Adrenal gland (tissue), 12 donors: Measurements from ENCODE around the gene MAB21L2. TPM values are rescaled to one million over a fixed set of nuclear protein-coding genes. Genes with fewer than 3 reads are reported as not detected.

Experiments
- DNase-seq, 7 donors: peaks; one replicate each; pipeline ENCODE4 v3.0.0-alpha.2; 2019 to 2020
- H3K27ac ChIP-seq, 5 donors: fragments of 200-600 bp; sonication (generic) in 4 of 5; 1 replicate in 3 of 5; 2 replicates in 2 of 5; pipeline versions ENCODE4 v1.5.1 to v1.8.0; 2016 to 2020; ENCODE audit warnings: mild to moderate bottlenecking in 1 of 5
- H3K27me3 ChIP-seq: fragments of 200-600 bp; 2 replicates; pipeline ENCODE4 v1.8.0; 2021
- H3K36me3 ChIP-seq, 2 donors: fragments of 200-600 bp; replicated peaks in 1 of 2; 1 replicate in 1 of 2; 2 replicates in 1 of 2; pipeline versions ENCODE4 v1.5.1 to v1.8.0; 2018 to 2022
- H3K4me1 ChIP-seq, 2 donors: fragments of 200-600 bp; replicated peaks in 1 of 2; 1 replicate in 1 of 2; 2 replicates in 1 of 2; pipeline versions ENCODE4 v1.5.1 to v1.8.0; 2018 to 2021
- H3K4me3 ChIP-seq, 4 donors: fragments of 200-600 bp; sonication (generic) in 3 of 4; one replicate each; pipeline ENCODE4 v1.5.1; 2016 to 2018
- H3K9me3 ChIP-seq, 3 donors: fragments of 200-600 bp; sonication (generic) in 1 of 3; replicated peaks in 1 of 3; 1 replicate in 2 of 3; 2 replicates in 1 of 3; pipeline versions ENCODE4 v1.5.1 to v1.8.0; 2016 to 2021
- CTCF ChIP-seq, 6 experiments: fragments of 450-650 bp in 4 of 6; fragments of 200-600 bp in 2 of 6; sonication (generic) in 1 of 6; IDR thresholded peaks; 1 replicate in 5 of 6; 2 replicates in 1 of 6; pipeline versions ENCODE4 v1.5.1 to v1.8.0; 2016 to 2021; ENCODE audit warnings: antibody characterized with exemption in 6 of 6, mild to moderate bottlenecking in 2 of 6, moderate library complexity in 1 of 6
- POLR2A ChIP-seq, 2 donors: fragments of 450-650 bp; IDR thresholded peaks; one replicate each; pipeline ENCODE4 v1.6.1; 2017; ENCODE audit warnings: antibody characterized with exemption in 2 of 2, mild to moderate bottlenecking in 2 of 2, moderate library complexity in 1 of 2
- WGBS, 4 donors: extraction: QIAGEN DNeasy Blood & Tissue Kit in 2 of 4; methylation state at CpG; one replicate each; pipeline versions ENCODE4 v1.1.5 to v1.1.7; 2013 to 2017; 5-methylcytosine and 5-hydroxymethylcytosine counted together
- intact Hi-C, 2 donors: fragments of 100-400 bp; cut with DNase I; formaldehyde crosslinking; loops; one replicate each; pipeline versions ENCODE4 v1.14.1 to v1.15.0; 2022 to 2023
- polyA plus RNA-seq, 3 donors: library from polyadenylated mRNA; stranded (reverse); fragments of 200-250 nt in 2 of 3; fragments of 350-450 nt in 1 of 3; fragmentation: Illumina TruSeq in 1 of 3; extraction: RNeasy Lipid Tissue Mini Kit (QIAGEN cat#74804) in 1 of 3; gene quantifications; one replicate each; pipeline ENCODE4 v1.2.3, GENCODE V29; 2013 to 2014
- total RNA-seq, 9 donors: library from RNA; depleted of rRNA in 4 of 9; stranded (reverse); fragments of >200 nt in 4 of 9; fragments of 120-200 nt in 1 of 9; fragmentation: NEBNext Ultra II Directional in 1 of 9; extraction: Animal tissue kit (Norgen Biotek cat#: 25700) in 1 of 9; gene quantifications; one replicate each; pipeline versions ENCODE4 v1.1.0 to v1.2.4, GENCODE V29; 2013 to 2023
- donor health status: healthy with polysubstance abuse.
- donor health status: Bipolar disorder and iron deficiency.
- donor health status: DM: yes; HTN: yes; CAD: no.
- donor health status: DM: no; HTN: no; CAD: no.
- donor health status: DM: no; HTN: no; CAD: no.
- donor health status: DM: yes; HTN: yes; CAD: no.

Gene MAB21L2
- total and polyA plus RNA-seq, 12 donors, result 0.31 to 7.5 (median 3.3) TPM; not detected in 4

GRCh38 chr4:150619042-150619441, 37.1 kb downstream of the MAB21L2 start:
- no peak for TF ChIP-seq POLR2A (IDR thresholded peaks at IDR 0.05)
- TF ChIP-seq CTCF (IDR thresholded peaks at IDR 0.05), result no peak

GRCh38 chr4:150624055-150624454, 42.1 kb downstream of the MAB21L2 start:
- Histone ChIP-seq H3K9me3 (no peaks in the 10 kb centered on the region), H3K36me3 (no peaks in the 10 kb centered on the region), H3K4me3 (no peak overlapping the region), H3K27me3 (no peaks in the 10 kb centered on the region), H3K27ac (no peak overlapping the region), H3K4me1 (no peaks in the 10 kb centered on the region)
- WGBS, 4 donors, result 96 to 98% (median 98%) methylated on average over 1 of the region's 1 CpG
- no peak for TF ChIP-seq CTCF (IDR thresholded peaks at IDR 0.05)
- no peak for TF ChIP-seq POLR2A (IDR thresholded peaks at IDR 0.05)
- no peak for DNase-seq
- intact Hi-C loops, result no loop called here

More at GRCh38 chr4:150619042-150619441, 37.1 kb downstream of the MAB21L2 start:
- H3K4me1 ChIP-seq, result no peaks in the 10 kb centered on the region
- intact Hi-C loops, result no loop called here
- no peak overlapping the region for H3K4me3 ChIP-seq
- WGBS, 4 donors, result 14 to 19% (median 18%) methylated on average over 1 of the region's 1 CpG
- H3K36me3 ChIP-seq, result no peaks in the 10 kb centered on the region
- H3K9me3 ChIP-seq, result no peaks in the 10 kb centered on the region
- no peak overlapping the region for H3K27ac ChIP-seq
- H3K27me3 ChIP-seq, result no peaks in the 10 kb centered on the region
- no peak for DNase-seq

- Histone ChIP-seq H3K4me3 (no peak overlapping the region), H3K27me3 (no peaks in the 10 kb centered on the region), H3K36me3 (no peaks in the 10 kb centered on the region), H3K9me3 (no peaks in the 10 kb centered on the region), H3K4me1 (no peaks in the 10 kb centered on the region), H3K27ac (no peak overlapping the region)
- WGBS, 4 donors, result 91 to 98% (median 94%) methylated on average over 2 of the region's 2 CpGs
- intact Hi-C loops, result no loop called here
- TF ChIP-seq CTCF (IDR thresholded peaks at IDR 0.05) (no peak), POLR2A (IDR thresholded peaks at IDR 0.05) (no peak)
- DNase-seq, result no peak
Measured at GRCh38 chr4:150625033-150625432, 43.1 kb downstream of the MAB21L2 start.

- TF ChIP-seq POLR2A (IDR thresholded peaks at IDR 0.05) (no peak), CTCF (IDR thresholded peaks at IDR 0.05) (no peak)
- Histone ChIP-seq H3K27ac (no peak overlapping the region), H3K4me3 (no peak overlapping the region), H3K27me3 (no peaks in the 10 kb centered on the region), H3K4me1 (no peaks in the 10 kb centered on the region), H3K9me3 (no peaks in the 10 kb centered on the region), H3K36me3 (no peaks in the 10 kb centered on the region)
- no peak for DNase-seq
- intact Hi-C loops, result no loop called here
- 80 to 87% (median 81%) methylated on average over 2 of the region's 2 CpGs for WGBS, 4 donors
Measured at GRCh38 chr4:150628073-150628472, 46.1 kb downstream of the MAB21L2 start.
